Spleen (tissue), 11 donors: ENCODE results near the gene SNX32. TPM values are rescaled to one million over a fixed set of nuclear protein-coding genes. Genes with fewer than 3 reads are reported as not detected.

Experiments used
- DNase-seq: peaks from one replicate; pipeline ENCODE4 v3.0.0-alpha.2; 2020
- H3K27ac ChIP-seq, 8 donors: fragments of 200-600 bp; sonication (generic) in 7 of 8; 1 replicate in 4 of 8; 2 replicates in 4 of 8; pipeline versions ENCODE4 v1.5.0 to v1.8.0; 2016 to 2021; ENCODE audit warnings: inconsistent platforms in 4 of 8, mild to moderate bottlenecking in 4 of 8, moderate library complexity in 1 of 8
- H3K27me3 ChIP-seq, 7 donors: fragments of 200-600 bp; sonication (generic) in 6 of 7; replicated peaks in 1 of 7; 1 replicate in 4 of 7; 2 replicates in 3 of 7; pipeline versions ENCODE4 v1.5.0 to v1.8.0; 2016 to 2021; ENCODE audit warnings: inconsistent platforms in 3 of 7, mild to moderate bottlenecking in 1 of 7
- H3K36me3 ChIP-seq, 6 donors: fragments of 200-600 bp; sonication (generic) in 5 of 6; 1 replicate in 4 of 6; 2 replicates in 2 of 6; pipeline versions ENCODE4 v1.5.0 to v1.8.0; 2016 to 2021; ENCODE audit warnings: inconsistent platforms in 2 of 6
- H3K4me1 ChIP-seq, 6 donors: fragments of 200-600 bp; sonication (generic) in 5 of 6; 1 replicate in 3 of 6; 2 replicates in 3 of 6; pipeline versions ENCODE4 v1.5.0 to v1.8.0; 2016 to 2021; ENCODE audit warnings: inconsistent platforms in 3 of 6
- H3K4me3 ChIP-seq, 8 donors: fragments of 200-600 bp; sonication (generic) in 7 of 8; 1 replicate in 4 of 8; 2 replicates in 4 of 8; pipeline versions ENCODE4 v1.5.0 to v1.8.0; 2016 to 2021; ENCODE audit warnings: inconsistent platforms in 4 of 8, mild to moderate bottlenecking in 4 of 8, moderate library complexity in 2 of 8
- H3K9me3 ChIP-seq, 8 donors: fragments of 200-600 bp; sonication (generic) in 7 of 8; 1 replicate in 4 of 8; 2 replicates in 4 of 8; pipeline versions ENCODE4 v1.5.0 to v1.8.0; 2016 to 2021; ENCODE audit warnings: inconsistent platforms in 4 of 8
- POLR2A ChIP-seq, 3 donors: fragments of 450-650 bp; IDR thresholded peaks; one replicate each; pipeline ENCODE4 v1.5.1; 2017; ENCODE audit warnings: antibody characterized with exemption in 3 of 3, mild to moderate bottlenecking in 1 of 3
- POLR2AphosphoS5 ChIP-seq, 3 donors: sonication (generic); formaldehyde crosslinking; IDR thresholded peaks; one replicate each; pipeline ENCODE4 v1.5.1; 2017; ENCODE audit warnings: antibody characterized with exemption in 3 of 3
- WGBS, 5 donors: extraction: QIAGEN DNeasy Blood & Tissue Kit in 3 of 5; methylation state at CpG; one replicate each; pipeline versions ENCODE4 v1.1.5 to v1.1.7; 2013 to 2018; 5-methylcytosine and 5-hydroxymethylcytosine counted together
- intact Hi-C: fragments of 100-400 bp; cut with DNase I; formaldehyde crosslinking; loops from one replicate; pipeline ENCODE4 v1.15.0; 2023; ENCODE audit warnings: low total_unique reads
- polyA plus RNA-seq, 3 donors: library from polyadenylated mRNA; stranded (reverse); fragments of 200-250 nt; gene quantifications; one replicate each; pipeline ENCODE4 v1.2.1, GENCODE V29; 2013
- total RNA-seq, 7 donors: library from RNA; depleted of rRNA in 3 of 7; stranded (reverse); fragments of >200 nt in 3 of 7; fragmentation: NEBNext Ultra II Directional in 4 of 7; extraction: Animal tissue kit (Norgen Biotek cat#: 25700) in 4 of 7; gene quantifications; one replicate each; pipeline versions ENCODE4 v1.1.0 to v1.2.1, GENCODE V29; 2016 to 2021
- TF ChIP-seq, protein P1 (sequence below), 11 experiments: fragments of 200-600 bp in 7 of 11; fragments of 450-650 bp in 4 of 11; sonication (generic) in 4 of 11; IDR thresholded peaks in 8 of 11; conservative IDR thresholded peaks in 3 of 11; 1 replicate in 7 of 11; 2 replicates in 4 of 11; pipeline versions ENCODE4 v1.4.0 to v1.8.0; 2016 to 2021; ENCODE audit warnings: antibody characterized with exemption in 11 of 11, inconsistent platforms in 4 of 11, mild to moderate bottlenecking in 1 of 11
- donor health status: healthy with polysubstance abuse.
- donor health status: DM: no; HTN: no; CAD: no; lungs with moderate emphysema.
- donor health status: DM: no; HTN: no; CAD: no.
- donor health status: Bipolar disorder and iron deficiency.
- donor health status: healthy.
- donor health status: DM: no; HTN: no; CAD: no.
- donor health status: DM: yes; HTN: yes; CAD: no.

Gene SNX32
- total and polyA plus RNA-seq, 10 donors, result 0.22 to 1.5 (median 0.83) TPM; not detected in 2

DNA sequence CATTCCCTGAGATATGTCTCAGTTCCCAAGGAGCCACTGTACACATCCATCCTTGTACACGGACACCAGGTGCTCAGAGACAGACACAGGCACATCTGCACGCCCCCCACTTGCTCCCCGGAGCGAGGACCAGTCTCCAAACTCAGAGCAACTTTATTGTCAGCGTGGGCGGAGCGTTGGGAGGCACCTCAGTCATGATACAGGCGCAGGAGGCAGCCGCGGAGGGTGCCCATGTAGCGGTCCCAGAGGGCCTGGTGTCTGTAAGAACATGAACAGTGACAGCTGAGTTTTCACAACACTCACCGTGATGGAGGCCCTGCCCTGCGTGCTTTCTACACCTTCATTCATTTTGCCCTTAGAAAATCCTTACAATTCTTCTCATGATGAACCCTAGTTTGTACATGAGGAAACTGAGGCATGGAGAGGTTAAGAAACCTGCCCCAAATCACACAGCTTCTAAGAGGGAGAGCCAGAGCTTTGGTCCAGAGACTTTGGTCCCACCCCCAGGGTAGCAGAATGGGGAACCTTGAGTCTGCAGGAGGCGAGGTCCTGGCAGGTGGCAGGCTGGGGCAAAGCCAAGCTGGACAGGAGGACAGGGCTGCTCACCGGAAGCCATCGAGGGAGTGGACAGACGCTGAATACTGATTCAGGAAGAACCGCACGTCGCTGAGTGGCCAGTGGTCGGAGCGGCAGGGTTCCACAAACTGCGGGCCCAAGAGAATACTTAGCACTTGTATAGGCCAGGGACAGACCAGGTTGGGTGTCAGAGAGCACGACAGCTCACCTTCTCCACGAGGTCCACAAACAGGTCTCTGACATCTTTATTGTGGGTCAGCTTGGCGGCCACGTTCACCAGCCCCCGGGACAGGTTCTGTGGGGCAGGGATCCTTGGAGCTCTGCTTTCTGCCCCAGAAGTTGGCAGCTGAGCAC, 50.3 kb downstream of the SNX32 start:
- intact Hi-C loops, result no loop called here
- DNase-seq, result peak; percentile 79
- Histone ChIP-seq H3K27me3 (no peaks in the 10 kb centered on the region), H3K9me3 (no peaks in the 10 kb centered on the region), H3K4me1 (peaks cover 15 to 85% (median 52%) of the 10 kb centered on the region in 6 donors), H3K27ac (peak overlapping the region in 5 of 8 donors; percentile 13 to 60 (median 41)), H3K36me3 (peaks cover 0 to 63% (median 38%) of the 10 kb centered on the region in 6 donors), H3K4me3 (no peak overlapping the region)
- no peak for TF ChIP-seq POLR2AphosphoS5 (IDR thresholded peaks at IDR 0.05)
- TF ChIP-seq, protein P1, sequence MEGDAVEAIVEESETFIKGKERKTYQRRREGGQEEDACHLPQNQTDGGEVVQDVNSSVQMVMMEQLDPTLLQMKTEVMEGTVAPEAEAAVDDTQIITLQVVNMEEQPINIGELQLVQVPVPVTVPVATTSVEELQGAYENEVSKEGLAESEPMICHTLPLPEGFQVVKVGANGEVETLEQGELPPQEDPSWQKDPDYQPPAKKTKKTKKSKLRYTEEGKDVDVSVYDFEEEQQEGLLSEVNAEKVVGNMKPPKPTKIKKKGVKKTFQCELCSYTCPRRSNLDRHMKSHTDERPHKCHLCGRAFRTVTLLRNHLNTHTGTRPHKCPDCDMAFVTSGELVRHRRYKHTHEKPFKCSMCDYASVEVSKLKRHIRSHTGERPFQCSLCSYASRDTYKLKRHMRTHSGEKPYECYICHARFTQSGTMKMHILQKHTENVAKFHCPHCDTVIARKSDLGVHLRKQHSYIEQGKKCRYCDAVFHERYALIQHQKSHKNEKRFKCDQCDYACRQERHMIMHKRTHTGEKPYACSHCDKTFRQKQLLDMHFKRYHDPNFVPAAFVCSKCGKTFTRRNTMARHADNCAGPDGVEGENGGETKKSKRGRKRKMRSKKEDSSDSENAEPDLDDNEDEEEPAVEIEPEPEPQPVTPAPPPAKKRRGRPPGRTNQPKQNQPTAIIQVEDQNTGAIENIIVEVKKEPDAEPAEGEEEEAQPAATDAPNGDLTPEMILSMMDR (IDR thresholded peaks at IDR 0.05 in 8 of 11, conservative IDR thresholded peaks at IDR 0.05 in 3 of 11), result no peak
- no peak for TF ChIP-seq POLR2A (IDR thresholded peaks at IDR 0.05)
- WGBS, 5 donors, result 77 to 90% (median 84%) methylated on average over 20 to 28 of the region's 28 CpGs

- DNase-seq, result peak; percentile 96
Observed at GRCh38 chr11:65884716-65885092, 50.9 kb downstream of the SNX32 start.

GRCh38 chr11:65885231-65885630, 51.5 kb downstream of the SNX32 start:
- intact Hi-C loops, result loop anchor here (5.0 kb wide), 1 partner anchor 102 kb away; no protein-coding TSS in a partner anchor
- peaks cover 0 to 63% (median 38%) of the 10 kb centered on the region in 6 donors for H3K36me3 ChIP-seq
- no peaks in the 10 kb centered on the region for H3K27me3 ChIP-seq
- H3K4me1 ChIP-seq, result peaks cover 27 to 85% (median 53%) of the 10 kb centered on the region in 6 donors
- no peaks in the 10 kb centered on the region for H3K9me3 ChIP-seq
- DNase-seq, result peak; percentile 69
- no peak overlapping the region for H3K4me3 ChIP-seq
- WGBS, 5 donors, result 89 to 98% (median 93%) methylated on average over 7 of the region's 7 CpGs
- TF ChIP-seq POLR2AphosphoS5 (IDR thresholded peaks at IDR 0.05) (no peak), POLR2A (IDR thresholded peaks at IDR 0.05) (no peak)
- TF ChIP-seq, protein P1 (IDR thresholded peaks at IDR 0.05 in 8 of 11, conservative IDR thresholded peaks at IDR 0.05 in 3 of 11), result no peak
- peak overlapping the region in 4 of 8 donors; percentile 39 to 60 (median 49) for H3K27ac ChIP-seq

More at GRCh38 chr11:65884716-65885092, 50.9 kb downstream of the SNX32 start:
- Histone ChIP-seq H3K27me3 (no peaks in the 10 kb centered on the region), H3K36me3 (peaks cover 0 to 63% (median 38%) of the 10 kb centered on the region in 6 donors), H3K4me3 (no peak overlapping the region), H3K9me3 (no peaks in the 10 kb centered on the region), H3K27ac (peak overlapping the region in 5 of 8 donors; percentile 13 to 60 (median 41)), H3K4me1 (peaks cover 21 to 85% (median 52%) of the 10 kb centered on the region in 6 donors)
- intact Hi-C loops, result loop anchor here (5.0 kb wide), 1 partner anchor 103 kb away; no protein-coding TSS in a partner anchor
- 2 to 23% (median 20%) methylated on average over 3 to 9 of the region's 9 CpGs for WGBS, 5 donors
- peak; percentile 85 to 88 (median 86) for TF ChIP-seq POLR2AphosphoS5 (IDR thresholded peaks at IDR 0.05)
- TF ChIP-seq, protein P1 (IDR thresholded peaks at IDR 0.05 in 8 of 11, conservative IDR thresholded peaks at IDR 0.05 in 3 of 11), result peak; percentile 98 to 100 (median 99)
- TF ChIP-seq POLR2A (IDR thresholded peaks at IDR 0.05), result no peak
